ENCODE data around the gene CYP26A1.

CYP26A1 gene

GRCh38 chr10:93073539-93074146 is at the start of gene CYP26A1:
TSS of gene CYP26A1 (plus strand) at chr10:93073893. CDS start at chr10:93073935, 42 bp downstream.
- DNase-seq (ENCODE audit: low read depth, low spot score) = no peak

GRCh38 chr10:93026072-93026471 is 47.6 kb upstream of the CYP26A1 start:
- DNase-seq (ENCODE audit: low read depth, low spot score) = no peak

DNA sequence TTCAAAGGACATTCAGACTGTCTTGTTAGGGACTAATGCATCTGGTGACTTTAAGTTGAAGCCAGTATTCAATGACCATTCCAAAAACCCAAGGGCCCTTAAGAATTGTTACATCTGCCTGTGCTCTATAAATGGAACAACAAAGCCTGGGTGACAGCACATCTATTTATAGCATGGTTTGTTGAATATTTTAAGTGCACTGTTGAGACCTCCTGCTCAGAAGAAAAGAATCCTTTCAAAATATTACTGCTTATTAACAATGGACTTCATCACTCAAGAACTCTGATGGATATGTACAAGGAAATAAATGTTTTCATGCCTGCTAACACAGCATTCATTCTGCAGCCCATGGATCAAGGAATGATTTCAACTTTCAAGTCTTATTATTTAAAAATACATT is 46.2 kb upstream of the CYP26A1 start:
- DNase-seq (ENCODE audit: low read depth, low spot score) = no peak

DNA sequence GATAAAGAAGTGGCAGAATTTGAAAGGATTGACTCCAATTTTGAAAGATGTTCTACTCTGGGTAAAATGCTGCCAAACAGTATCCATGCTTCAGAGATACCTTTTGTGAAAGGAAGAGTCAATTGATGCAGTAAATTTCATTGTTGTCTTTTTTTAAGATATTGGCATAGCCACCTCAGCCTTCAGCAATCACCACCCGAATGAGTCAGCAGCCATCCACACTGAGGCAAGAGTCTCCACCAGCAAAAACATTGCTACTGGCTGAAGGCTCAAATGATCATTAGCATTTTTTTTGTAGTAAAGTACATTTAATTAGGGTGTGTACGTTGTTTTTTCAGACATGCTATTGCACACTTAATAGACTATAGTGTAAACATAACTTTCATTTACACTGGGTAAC is 44.8 kb upstream of the CYP26A1 start:
- no peak for DNase-seq (ENCODE audit: low read depth, low spot score)

DNA sequence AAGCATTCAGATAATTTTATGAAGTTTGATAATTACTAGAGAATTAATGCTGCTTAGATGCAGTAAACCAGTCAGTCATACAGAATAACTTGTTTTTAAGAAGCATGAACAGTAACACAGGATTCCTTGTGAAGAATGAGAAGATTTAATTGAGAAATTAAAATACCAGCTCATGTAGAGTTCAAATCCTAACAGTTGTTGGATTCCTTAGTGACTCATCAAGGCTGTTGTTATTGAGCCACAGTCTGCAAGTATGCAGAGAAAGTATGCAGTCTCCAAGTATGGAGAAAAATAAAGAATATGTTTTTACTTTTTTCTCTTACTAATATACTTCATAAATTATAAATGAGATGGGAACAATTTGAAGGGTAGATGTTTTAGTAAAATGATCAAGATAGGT is 43.3 kb upstream of the CYP26A1 start:
- no peak for DNase-seq (ENCODE audit: low read depth, low spot score)

GRCh38 chr10:93032105-93032808 is 41.4 kb upstream of the CYP26A1 start:
- DNase-seq (ENCODE audit: low read depth, low spot score) = no peak

DNA sequence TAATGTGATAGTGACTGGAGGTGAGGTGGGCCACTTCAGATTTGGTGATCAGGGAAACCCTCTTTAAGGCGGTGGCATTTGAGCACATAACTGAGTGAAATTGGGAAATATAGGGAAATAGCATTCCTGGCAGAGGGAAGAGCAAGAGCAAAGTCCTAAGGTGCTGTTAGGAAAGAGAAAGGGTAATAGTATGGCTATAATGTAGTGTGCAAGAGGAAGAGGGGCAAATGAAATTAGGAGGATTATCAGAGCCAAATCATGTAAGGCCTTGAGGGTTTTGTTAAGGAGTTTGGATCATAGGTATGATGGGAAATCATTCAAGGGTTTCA is 40.9 kb upstream of the CYP26A1 start:
- DNase-seq (ENCODE audit: low read depth, low spot score) = no peak

GRCh38 chr10:93034426-93034825 is 39.3 kb upstream of the CYP26A1 start:
- DNase-seq (ENCODE audit: low read depth, low spot score) = no peak

DNA sequence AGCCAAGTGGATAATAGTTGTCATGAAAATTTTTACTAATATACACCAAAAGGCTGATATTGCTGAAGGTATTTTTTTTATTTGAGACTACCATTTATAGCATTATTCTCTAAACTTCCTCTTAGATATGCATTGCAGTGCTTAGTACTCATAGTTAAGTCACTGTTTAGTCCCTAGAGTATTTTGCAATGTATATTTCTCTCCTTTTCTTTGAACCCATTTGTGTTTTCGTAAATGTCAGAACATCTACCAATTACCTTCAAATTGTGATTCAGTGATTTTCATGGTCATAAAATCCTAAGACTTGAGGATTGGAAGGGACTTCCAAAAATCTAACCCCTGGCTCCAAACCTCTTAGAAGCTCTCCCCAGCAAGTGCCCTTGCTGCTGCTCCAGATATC is 34.6 kb upstream of the CYP26A1 start:
- no peak for DNase-seq (ENCODE audit: low read depth, low spot score)

DNA sequence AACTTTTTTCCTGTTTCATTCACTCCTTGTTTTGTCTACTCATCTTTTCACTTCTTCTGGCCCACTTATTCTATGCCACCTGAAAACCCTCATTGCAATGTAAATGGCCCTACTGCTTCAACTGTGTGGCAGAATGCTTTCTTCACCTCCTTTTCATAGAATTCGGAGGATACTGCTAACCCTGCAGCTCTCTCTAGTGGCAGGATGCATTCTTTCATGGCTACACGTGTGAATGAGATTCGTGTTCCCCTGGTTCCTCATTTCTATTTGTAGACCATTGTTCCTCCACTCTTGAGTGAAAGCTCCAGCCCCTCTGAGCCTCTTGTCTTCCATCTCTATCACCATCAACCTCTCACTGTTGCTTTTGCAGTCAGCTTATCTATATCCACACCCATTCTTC is 34.0 kb upstream of the CYP26A1 start:
- DNase-seq (ENCODE audit: low read depth, low spot score) = peak; percentile 75

DNA sequence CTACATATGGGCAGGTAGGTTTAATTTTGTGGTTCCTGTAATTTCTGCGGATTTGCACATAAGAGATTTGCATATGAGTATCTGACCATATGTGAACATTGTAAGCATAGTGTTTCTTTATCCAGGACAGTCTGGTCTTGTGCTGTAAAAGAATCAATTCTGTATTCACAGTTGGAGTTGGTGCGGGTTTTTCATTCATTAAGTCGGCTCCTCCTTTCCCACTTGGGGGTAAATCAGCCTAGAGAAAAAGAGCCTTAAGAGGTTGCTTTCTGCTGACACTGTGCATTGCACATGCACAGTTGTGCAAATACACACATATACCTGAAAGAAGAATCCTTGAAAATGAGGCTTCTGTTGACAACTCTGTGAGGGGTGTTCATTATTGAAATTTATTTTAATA is 19.2 kb upstream of the CYP26A1 start:
- no peak for DNase-seq (ENCODE audit: low read depth, low spot score)

DNA sequence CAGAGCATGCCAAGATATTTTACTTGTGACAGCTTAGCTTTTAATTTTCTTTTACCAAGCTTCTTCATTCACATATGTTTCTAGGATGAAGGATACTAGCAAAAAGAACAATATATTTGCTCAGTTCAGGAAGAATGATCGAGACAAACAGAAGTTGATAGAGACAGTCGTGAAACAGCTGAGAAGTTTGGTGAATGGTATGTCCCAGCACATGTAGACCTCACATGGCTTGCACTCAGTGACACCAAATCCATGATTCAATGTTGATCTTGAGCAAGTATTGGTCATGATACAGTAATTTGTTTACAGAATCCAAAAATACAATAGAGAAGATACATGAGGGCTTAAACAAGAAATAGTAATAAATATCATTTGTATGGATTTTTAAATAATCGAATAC is 15.6 kb upstream of the CYP26A1 start:
- no peak for DNase-seq (ENCODE audit: low read depth, low spot score)

DNA sequence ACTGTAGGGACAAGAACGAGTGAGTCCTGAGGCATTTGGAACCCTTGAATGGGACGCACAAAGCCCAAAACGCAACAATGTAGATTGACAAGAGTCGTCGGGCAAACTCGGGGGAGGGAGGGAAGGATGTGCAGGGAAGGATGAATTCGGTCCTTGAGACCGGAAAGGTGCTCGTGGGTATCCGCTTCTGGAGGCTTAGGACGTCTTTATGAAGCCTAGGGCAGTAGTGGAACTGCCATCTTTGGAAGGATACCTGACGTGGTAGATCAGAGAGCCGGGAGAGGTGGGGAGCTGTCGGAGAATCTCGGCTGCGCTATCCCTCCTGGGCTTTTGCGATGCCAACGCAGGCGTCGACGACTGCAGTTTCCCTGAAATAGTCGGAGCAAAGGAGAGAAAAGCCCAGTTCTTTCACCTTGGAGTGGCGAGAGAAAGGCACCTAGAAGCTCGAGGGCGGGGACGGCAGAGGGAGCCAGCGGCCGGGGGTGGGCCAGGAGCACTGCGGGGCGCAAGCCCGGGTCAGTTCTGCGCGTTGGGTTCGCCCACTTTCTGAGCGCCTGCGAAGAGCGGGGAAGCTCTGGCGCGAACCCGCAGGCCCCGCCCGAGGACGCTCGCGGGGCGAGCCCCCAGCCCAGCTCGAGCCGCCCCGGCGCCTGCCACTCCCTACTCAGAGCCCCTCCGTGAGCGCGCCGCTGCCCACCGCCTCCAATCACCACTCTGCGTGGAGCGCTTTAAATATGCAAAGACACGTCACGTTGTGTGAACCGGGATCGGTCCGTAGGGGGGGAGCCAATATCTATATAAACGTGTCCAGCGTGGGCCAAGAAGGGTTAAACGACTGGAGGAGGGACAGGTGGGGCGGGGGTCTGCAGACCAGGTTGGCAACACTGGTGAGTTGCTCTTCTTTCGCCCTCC is 13.5 kb upstream of the CYP26A1 start, which contains the start of gene CYP26C1:
Gene CYP26C1, plus strand, starts transcription at position 824 of the 912 bp plus-strand sequence. CDS start 466 bp downstream, outside the sequence.
- no peak for DNase-seq (ENCODE audit: low read depth, low spot score)

GRCh38 chr10:93060887-93061593 is 12.7 kb upstream of the CYP26A1 start:
- no peak for DNase-seq (ENCODE audit: low read depth, low spot score)

- DNase-seq (ENCODE audit: low read depth, low spot score) = no peak
These were observed 11.8 kb upstream of the CYP26A1 start for GRCh38 chr10:93061594-93062513.

GRCh38 chr10:93062514-93063143 is 11.1 kb upstream of the CYP26A1 start:
- no peak for DNase-seq (ENCODE audit: low read depth, low spot score)

- no peak for DNase-seq (ENCODE audit: low read depth, low spot score)
These were observed 10.3 kb upstream of the CYP26A1 start for GRCh38 chr10:93063144-93063976.

GRCh38 chr10:93063977-93064660 is 9.6 kb upstream of the CYP26A1 start:
- no peak for DNase-seq (ENCODE audit: low read depth, low spot score)

Data from iPS DF 19.7 (cell line).